HG02870 (cell line): ENCODE measurements around the gene PLOD3.
"Not testable (repeated sequence)": the region's sequence is repeated elsewhere in the genome, so short reads cannot be mapped to it uniquely, and the experiment has no call there.

ENCODE experiments used
- ATAC-seq: cut with Tn5 transposase; IDR thresholded peaks from one replicate; pipeline ENCODE4 v1.9.1; 2021; ENCODE audit warnings: mild to moderate bottlenecking, moderate library complexity; ENCODE audit not compliant: unreplicated experiment

Gene PLOD3

GRCh38 chr7:101217388-101218235 lies at the start of gene PLOD3, which contains the start of gene ZNHIT1:
Gene PLOD3 (minus strand): TSS chr7:101217581. CDS start chr7:101217274, 307 bp downstream.
Gene ZNHIT1 (plus strand): TSS chr7:101218165. CDS start chr7:101218196, 31 bp downstream.
- ATAC-seq = peak; percentile 65

- ATAC-seq = no peak
Measured at GRCh38 chr7:101265622-101266516, 48.5 kb upstream of the PLOD3 start.

GRCh38 chr7:101264102-101264706 lies 46.8 kb upstream of the PLOD3 start:
- not testable (repeated sequence) for ATAC-seq

- ATAC-seq = no peak
Measured at GRCh38 chr7:101258243-101258731, 40.9 kb upstream of the PLOD3 start.

GRCh38 chr7:101255796-101256195 lies 38.4 kb upstream of the PLOD3 start:
- no peak for ATAC-seq

GRCh38 chr7:101253199-101253598 lies 35.8 kb upstream of the PLOD3 start:
- ATAC-seq = not testable (repeated sequence)

GRCh38 chr7:101251871-101252659 lies 34.7 kb upstream of the PLOD3 start:
- peak; percentile 95 for ATAC-seq

GRCh38 chr7:101250324-101250723 lies 32.9 kb upstream of the PLOD3 start:
- ATAC-seq = peak; percentile 33

GRCh38 chr7:101248276-101248675 lies 30.9 kb upstream of the PLOD3 start:
- no peak for ATAC-seq

GRCh38 chr7:101245147-101245668 lies 27.8 kb upstream of the PLOD3 start:
- no peak for ATAC-seq

- ATAC-seq = peak; percentile 89
Measured at GRCh38 chr7:101244375-101245146, 27.2 kb upstream of the PLOD3 start, which contains the start of gene FIS1. Gene FIS1 (minus strand): TSS chr7:101245081. CDS start chr7:101245004, 77 bp downstream.

- no peak for ATAC-seq
Measured at GRCh38 chr7:101243646-101244374, 26.4 kb upstream of the PLOD3 start.

GRCh38 chr7:101241443-101242349 lies 24.3 kb upstream of the PLOD3 start:
- no peak for ATAC-seq

GRCh38 chr7:101241015-101241363 lies 23.6 kb upstream of the PLOD3 start:
- ATAC-seq = no peak

- ATAC-seq = no peak
Measured at GRCh38 chr7:101240226-101241014, 23.0 kb upstream of the PLOD3 start.

GRCh38 chr7:101239951-101240220 lies 22.5 kb upstream of the PLOD3 start:
- no peak for ATAC-seq
